Measurements from ENCODE around the gene LHX1. TPM values are rescaled to one million over a fixed set of nuclear protein-coding genes. Genes with fewer than 3 reads are reported as not detected.
A peak's percentile ranks its signal among the peaks of the same experiment; 100 is the strongest.

The LHX1 gene
- polyA plus RNA-seq, 3 donors = not detected

- H4K20me1 ChIP-seq (ENCODE audit: insufficient read depth, low read length) = no peaks in the 10 kb centered on the region
- H2AFZ ChIP-seq (ENCODE audit: insufficient read depth, low read depth, low read length, poor library complexity, severe bottlenecking) = no peak overlapping the region
- Mint-ChIP-seq H3K4me3 (peak overlapping the region in 1 of 2 donors; percentile 21), H3K27ac (peak overlapping the region in 1 of 7 donors; percentile 10), H3K27me3 (ENCODE audit: low read depth in 3 of 3) (peaks cover 41 to 58% (median 43%) of the 10 kb centered on the region in 3 donors), H3K9me3 (peaks cover 0 to 6% (median 0%) of the 10 kb centered on the region in 7 donors), H3K36me3 (no peaks in the 10 kb centered on the region), H3K4me1 (peaks cover 5% of the 10 kb centered on the region)
- WGBS (ENCODE audit: insufficient coverage) = 11% methylated on average over 1 of the region's 3 CpGs
- intact Hi-C loops (cut with micrococcal nuclease) = no loop called here
- no peak overlapping the region for H3K4me3 ChIP-seq (replicated peaks in 1 of 3; ENCODE audit: low read depth in 2 of 3, low read length in 3 of 3)
- no peak overlapping the region for H3K27ac ChIP-seq (ENCODE audit: low read depth in 1 of 2, low read length in 2 of 2)
- H3K4me2 ChIP-seq (replicated peaks; ENCODE audit: extremely low read depth, low read length, poor library complexity, severe bottlenecking) = no peak overlapping the region
- H3K27me3 ChIP-seq (ENCODE audit: control insufficient read depth in 2 of 2, insufficient read depth in 2 of 2, low read length in 2 of 2) = peaks cover 17 to 54% of the 10 kb centered on the region in 2 donors
- DNase-seq = no peak
- H3K79me2 ChIP-seq (ENCODE audit: insufficient read depth, low read length) = no peaks in the 10 kb centered on the region
- no peak for TF ChIP-seq CTCF (IDR thresholded peaks at IDR 0.05)
- H3K36me3 ChIP-seq (replicated peaks in 1 of 2; ENCODE audit: control insufficient read depth in 1 of 2, insufficient read depth in 2 of 2, low read length in 2 of 2) = no peaks in the 10 kb centered on the region
- no peak overlapping the region for H3K9ac ChIP-seq (ENCODE audit: insufficient read depth, low read length, poor library complexity, severe bottlenecking)
- no peaks in the 10 kb centered on the region for H3K4me1 ChIP-seq (ENCODE audit: control insufficient read depth in 1 of 2, insufficient read depth in 2 of 2, low read length in 2 of 2)
- no peaks in the 10 kb centered on the region for H3K9me3 ChIP-seq (replicated peaks in 1 of 2; ENCODE audit: control insufficient read depth in 1 of 2, insufficient read depth in 1 of 2, low read length in 2 of 2)
Measured at GRCh38 chr17:36918211-36918691, 19.0 kb upstream of the LHX1 start.

GRCh38 chr17:36919407-36919968 lies 17.8 kb upstream of the LHX1 start:
- H3K27me3 ChIP-seq (ENCODE audit: control insufficient read depth in 2 of 2, insufficient read depth in 2 of 2, low read length in 2 of 2) = peaks cover 17 to 61% of the 10 kb centered on the region in 2 donors
- H3K9ac ChIP-seq (ENCODE audit: insufficient read depth, low read length, poor library complexity, severe bottlenecking) = no peak overlapping the region
- no peaks in the 10 kb centered on the region for H3K79me2 ChIP-seq (ENCODE audit: insufficient read depth, low read length)
- H3K27ac ChIP-seq (ENCODE audit: low read depth in 1 of 2, low read length in 2 of 2) = no peak overlapping the region
- H3K4me2 ChIP-seq (replicated peaks; ENCODE audit: extremely low read depth, low read length, poor library complexity, severe bottlenecking) = no peak overlapping the region
- no peaks in the 10 kb centered on the region for H3K4me1 ChIP-seq (ENCODE audit: control insufficient read depth in 1 of 2, insufficient read depth in 2 of 2, low read length in 2 of 2)
- no peaks in the 10 kb centered on the region for H3K36me3 ChIP-seq (replicated peaks in 1 of 2; ENCODE audit: control insufficient read depth in 1 of 2, insufficient read depth in 2 of 2, low read length in 2 of 2)
- no peaks in the 10 kb centered on the region for H3K36me3 Mint-ChIP-seq
- no peak overlapping the region for H3K4me3 ChIP-seq (replicated peaks in 1 of 3; ENCODE audit: low read depth in 2 of 3, low read length in 3 of 3)
- no peak for TF ChIP-seq CTCF (IDR thresholded peaks at IDR 0.05)
- no peak overlapping the region for H3K27ac Mint-ChIP-seq
- WGBS (ENCODE audit: insufficient coverage) = 58% methylated on average over 4 of the region's 7 CpGs
- no peak for DNase-seq
- H3K9me3 Mint-ChIP-seq = peaks cover 0 to 6% (median 0%) of the 10 kb centered on the region in 7 donors
- H3K27me3 Mint-ChIP-seq (ENCODE audit: low read depth in 3 of 3) = peaks cover 46 to 63% (median 51%) of the 10 kb centered on the region in 3 donors
- intact Hi-C loops (cut with micrococcal nuclease) = no loop called here
- H3K4me3 Mint-ChIP-seq = peak overlapping the region in 1 of 2 donors; percentile 50
- no peak overlapping the region for H2AFZ ChIP-seq (ENCODE audit: insufficient read depth, low read depth, low read length, poor library complexity, severe bottlenecking)
- H4K20me1 ChIP-seq (ENCODE audit: insufficient read depth, low read length) = no peaks in the 10 kb centered on the region
- no peaks in the 10 kb centered on the region for H3K9me3 ChIP-seq (replicated peaks in 1 of 2; ENCODE audit: control insufficient read depth in 1 of 2, insufficient read depth in 1 of 2, low read length in 2 of 2)
- peaks cover 5% of the 10 kb centered on the region for H3K4me1 Mint-ChIP-seq
